Measurements from ENCODE around the gene ICAM2.

The ICAM2 gene

DNA sequence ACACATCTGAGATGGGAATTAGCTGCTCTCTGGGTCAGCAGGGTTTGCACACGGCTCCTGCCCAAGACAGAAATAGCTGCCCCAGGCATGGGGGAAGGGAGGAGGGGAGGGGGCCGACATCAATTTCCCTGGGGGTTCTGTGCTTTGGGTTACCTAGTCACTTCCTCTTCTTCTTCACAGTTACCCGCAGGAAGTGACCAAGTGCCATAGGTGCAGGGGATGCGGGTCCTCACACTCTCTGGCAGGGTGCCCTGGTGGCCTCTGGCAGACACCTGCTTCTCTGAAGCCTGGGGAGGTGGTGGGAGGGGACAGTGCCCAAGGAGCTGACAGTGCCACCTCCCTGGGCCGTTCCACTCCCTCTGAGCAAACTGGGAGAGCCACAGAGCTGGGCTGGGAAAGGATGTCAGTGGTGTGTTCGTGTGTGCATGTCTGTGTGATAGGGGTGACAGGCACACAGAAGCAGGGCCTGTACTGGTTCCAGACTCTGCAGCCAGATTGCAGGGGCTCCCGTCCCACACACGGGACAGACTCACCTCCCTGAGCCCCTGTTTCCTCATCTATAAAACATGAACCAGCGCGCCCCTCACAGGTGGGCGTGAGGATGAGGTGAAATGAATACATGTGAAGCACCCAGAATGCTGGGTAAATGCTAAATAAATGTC is 65.9 kb downstream of the ICAM2 start:
- TF ChIP-seq, protein P1, sequence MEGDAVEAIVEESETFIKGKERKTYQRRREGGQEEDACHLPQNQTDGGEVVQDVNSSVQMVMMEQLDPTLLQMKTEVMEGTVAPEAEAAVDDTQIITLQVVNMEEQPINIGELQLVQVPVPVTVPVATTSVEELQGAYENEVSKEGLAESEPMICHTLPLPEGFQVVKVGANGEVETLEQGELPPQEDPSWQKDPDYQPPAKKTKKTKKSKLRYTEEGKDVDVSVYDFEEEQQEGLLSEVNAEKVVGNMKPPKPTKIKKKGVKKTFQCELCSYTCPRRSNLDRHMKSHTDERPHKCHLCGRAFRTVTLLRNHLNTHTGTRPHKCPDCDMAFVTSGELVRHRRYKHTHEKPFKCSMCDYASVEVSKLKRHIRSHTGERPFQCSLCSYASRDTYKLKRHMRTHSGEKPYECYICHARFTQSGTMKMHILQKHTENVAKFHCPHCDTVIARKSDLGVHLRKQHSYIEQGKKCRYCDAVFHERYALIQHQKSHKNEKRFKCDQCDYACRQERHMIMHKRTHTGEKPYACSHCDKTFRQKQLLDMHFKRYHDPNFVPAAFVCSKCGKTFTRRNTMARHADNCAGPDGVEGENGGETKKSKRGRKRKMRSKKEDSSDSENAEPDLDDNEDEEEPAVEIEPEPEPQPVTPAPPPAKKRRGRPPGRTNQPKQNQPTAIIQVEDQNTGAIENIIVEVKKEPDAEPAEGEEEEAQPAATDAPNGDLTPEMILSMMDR (IDR thresholded peaks at IDR 0.05; ENCODE audit: insufficient read depth, low read depth, low read length, missing control alignments), result no peak
- no peak overlapping the region for H3K4me3 ChIP-seq (ENCODE audit: low read length)
- no peak for DNase-seq (ENCODE audit: low read depth)
